Medulla oblongata (tissue), 1 donor: ENCODE results near the gene COX18.

Experiments
- DNase-seq: peaks from one replicate; pipeline ENCODE4 v3.0.0-alpha.2; 2015; ENCODE audit errors: extremely low spot score

Gene COX18

DNA sequence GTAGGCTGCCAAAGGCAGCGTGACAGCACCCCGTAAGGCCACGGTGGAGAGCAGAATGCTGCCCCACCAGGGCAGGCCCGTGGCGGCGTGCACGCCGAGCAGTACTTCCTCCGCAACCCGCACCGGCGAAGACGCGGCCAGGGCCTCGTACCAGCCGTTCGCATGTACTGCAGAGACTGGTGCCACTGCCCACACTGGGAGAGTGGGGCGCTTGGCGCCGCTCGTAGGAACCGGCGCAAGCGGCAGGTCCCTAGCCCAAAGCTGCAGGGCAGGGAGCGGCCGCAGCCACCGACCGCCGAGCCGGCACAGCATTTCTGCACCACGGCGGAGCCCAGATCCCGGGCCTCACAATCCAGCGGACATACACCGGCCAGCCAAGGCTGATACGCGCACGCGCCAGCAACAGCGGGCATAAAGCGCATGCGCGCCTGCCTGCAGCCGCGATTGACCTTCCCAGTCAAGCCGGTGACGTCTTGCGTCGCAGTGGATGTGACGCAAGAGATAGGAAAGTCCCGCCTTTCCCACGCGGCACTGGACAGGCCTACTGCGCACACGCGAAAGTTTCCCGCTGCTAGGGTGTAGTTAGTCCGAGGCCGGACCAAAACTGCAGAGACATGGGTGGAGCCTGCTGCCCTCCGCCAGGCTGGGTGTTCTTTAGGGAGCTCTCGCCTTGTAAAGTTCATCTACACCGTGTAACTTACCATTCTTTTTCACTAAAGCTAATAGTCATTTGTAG lies at the start of gene COX18:
Gene COX18 (minus strand): TSS at position 379 of the 736 bp plus-strand sequence. CDS start 67 bp downstream, at position 312.
- DNase-seq, result peak; percentile 99

GRCh38 chr4:73109493-73109892 lies 40.0 kb upstream of the COX18 start:
- DNase-seq, result no peak

DNA sequence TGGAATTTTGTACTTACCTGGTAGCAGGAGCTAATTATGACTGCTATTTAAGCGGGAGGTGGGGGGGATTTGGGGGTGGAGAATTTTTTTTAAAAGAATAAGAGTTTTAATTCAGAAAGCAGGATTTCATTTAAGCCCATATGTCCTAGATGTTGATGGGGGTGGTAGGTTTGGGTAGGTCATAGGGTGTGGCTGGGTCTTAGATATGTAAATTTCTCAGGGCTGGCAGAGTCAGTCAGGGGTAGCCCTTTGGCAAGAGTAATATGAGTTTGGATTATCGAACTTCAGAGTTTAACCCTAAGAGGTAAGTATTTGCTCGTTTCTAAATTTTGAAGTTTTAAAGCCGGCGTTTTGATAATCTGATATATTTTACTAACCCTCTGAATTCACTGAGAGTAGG lies 35.2 kb upstream of the COX18 start:
- no peak for DNase-seq

GRCh38 chr4:73103799-73104503 lies 34.4 kb upstream of the COX18 start:
- no peak for DNase-seq

- DNase-seq, result no peak
Measured at GRCh38 chr4:73099143-73099542, 29.6 kb upstream of the COX18 start.

DNA sequence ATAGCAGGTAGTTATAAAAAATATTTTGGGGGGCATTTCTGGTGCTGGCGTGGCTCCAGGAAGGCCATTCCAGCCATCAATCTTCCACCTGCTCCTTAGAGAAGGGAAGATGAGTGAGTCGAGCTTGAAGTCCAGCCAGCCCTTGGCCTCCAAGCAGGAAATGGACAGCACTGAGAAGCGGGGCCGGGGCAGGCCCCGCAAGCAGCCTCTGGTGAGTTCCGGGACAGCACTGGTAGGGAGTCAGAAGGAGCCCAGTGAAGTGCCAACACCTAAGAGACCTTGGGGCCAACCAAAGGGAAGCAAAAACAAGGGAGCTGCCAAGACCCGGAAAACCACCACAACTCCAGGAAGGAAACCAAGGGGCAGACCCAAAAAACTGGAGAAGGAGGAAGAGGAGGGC lies 29.2 kb upstream of the COX18 start:
- no peak for DNase-seq

GRCh38 chr4:73098016-73098415 lies 28.5 kb upstream of the COX18 start:
- no peak for DNase-seq

- DNase-seq, result no peak
Measured at GRCh38 chr4:73092868-73093267, 23.4 kb upstream of the COX18 start.

DNA sequence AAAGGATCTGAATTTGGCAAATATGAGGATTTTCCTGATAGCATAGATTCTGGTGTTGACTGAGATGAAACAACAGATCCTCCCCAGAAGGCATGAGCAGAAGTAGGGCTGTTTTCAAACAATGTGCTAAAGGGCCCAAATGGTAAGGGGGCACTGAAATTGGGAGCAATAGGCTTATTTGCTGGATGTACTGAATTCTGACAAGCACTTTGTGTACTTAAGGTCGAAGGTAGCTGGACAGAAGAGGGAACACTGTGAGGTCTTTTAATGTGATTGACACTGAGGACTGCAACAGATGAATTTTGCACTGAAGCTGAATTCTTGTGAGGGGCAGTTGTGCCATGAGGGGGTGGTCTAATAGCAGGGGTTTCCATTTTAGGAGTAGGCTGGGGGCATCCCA lies 21.2 kb upstream of the COX18 start:
- DNase-seq, result no peak

GRCh38 chr4:73087871-73088270 lies 18.4 kb upstream of the COX18 start:
- no peak for DNase-seq

GRCh38 chr4:73086095-73086868 lies 16.8 kb upstream of the COX18 start:
- DNase-seq, result no peak

GRCh38 chr4:73080789-73081188 lies 11.3 kb upstream of the COX18 start:
- no peak for DNase-seq

DNA sequence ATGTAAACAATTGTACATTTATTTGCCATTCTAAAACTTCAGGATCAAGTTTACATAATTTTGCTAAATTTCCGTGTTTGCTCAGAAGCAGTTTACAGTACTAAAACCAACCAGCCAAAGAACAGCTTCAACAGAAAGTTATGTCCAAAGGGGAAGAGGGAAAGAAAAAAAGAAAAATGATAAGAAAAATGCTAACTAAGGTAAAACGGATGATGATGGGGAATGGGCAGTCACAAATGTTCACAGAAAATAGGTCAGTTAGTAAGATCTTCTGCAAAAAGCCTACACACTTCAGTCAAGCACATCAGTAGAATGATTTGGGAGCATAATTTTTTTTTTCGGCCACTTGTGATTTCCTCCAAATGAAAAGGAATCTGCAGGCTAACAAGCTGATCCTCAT lies 6.3 kb upstream of the COX18 start:
- no peak for DNase-seq

GRCh38 chr4:73070074-73070390 lies 516 bp upstream of the COX18 start:
- no peak for DNase-seq

DNA sequence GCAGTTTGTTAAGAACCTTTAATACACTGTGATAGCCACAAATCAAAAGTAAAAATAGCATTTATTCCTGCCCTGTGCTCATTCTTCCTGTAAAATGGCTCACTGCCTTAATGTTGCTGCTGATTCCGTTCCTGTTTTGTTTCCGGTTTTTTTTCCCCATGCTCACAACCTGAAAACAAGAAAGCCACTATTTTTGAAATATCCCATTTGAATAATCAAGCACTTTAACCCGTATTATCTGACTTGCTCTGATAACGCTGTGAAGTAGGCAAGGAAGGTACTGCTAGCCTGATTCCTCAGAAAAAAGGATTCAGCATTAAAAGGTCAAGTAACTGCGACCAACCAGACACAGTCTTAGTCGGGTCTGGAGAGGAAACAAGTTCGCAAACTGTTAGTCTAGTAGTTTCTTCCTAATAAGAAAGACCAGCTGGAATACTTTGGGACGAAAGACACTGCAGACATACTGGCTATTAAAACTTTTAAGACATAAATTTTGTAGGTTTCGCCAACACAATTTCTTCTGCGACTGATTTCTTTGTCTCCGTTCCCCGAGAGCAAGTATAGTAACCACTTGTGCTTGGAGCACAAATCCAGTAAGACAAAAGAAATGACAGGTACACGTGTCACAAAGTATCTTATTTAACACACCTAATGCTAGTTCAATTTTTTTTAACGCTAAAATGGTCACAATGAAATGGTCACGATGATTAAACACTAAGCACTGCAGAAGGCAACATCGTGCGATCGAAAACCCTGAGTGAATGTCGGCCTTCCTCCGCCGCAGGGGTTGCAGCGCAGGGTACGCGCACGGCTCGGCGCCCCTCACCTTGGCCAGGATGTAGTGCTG lies 802 bp downstream of the COX18 start:
- peak; percentile 41 for DNase-seq

DNA sequence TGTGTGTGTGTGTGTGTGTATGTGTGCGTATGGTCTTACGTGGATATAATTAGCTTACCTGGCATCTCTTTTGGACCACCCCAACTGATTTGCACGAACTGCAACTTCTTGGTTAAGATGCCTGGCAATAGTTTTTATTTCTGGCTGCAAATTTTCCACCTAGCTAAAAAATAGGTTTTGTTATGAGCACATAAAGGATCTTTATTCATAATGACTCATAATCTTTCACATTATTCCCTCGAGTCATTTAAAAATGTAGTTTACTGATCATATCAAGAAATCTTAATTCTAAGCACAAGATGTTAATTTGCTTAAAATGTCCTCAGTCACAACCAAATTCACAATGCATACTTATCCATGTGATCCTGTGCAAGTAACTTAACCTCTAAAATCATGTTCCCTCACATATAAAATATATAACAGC lies 1.5 kb downstream of the COX18 start:
- no peak for DNase-seq

DNA sequence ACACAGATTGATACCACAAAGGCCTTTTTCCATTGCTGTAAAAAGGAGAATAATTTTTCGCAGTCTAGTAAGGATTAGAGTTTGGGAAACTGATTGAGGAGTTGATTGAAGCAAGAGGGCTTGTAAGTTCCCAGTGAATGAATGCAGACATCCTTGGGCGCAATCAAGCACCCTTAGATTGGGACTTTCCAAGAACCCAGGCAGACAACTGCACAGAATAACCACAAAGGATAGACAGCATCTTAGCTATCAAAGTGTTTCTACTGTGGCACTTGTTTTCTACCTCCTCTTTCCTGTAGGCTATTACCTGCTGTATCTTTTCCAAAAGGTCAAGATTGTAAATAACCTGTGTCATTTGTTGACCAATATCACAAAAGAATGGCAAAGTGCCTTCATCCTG lies 2.6 kb downstream of the COX18 start:
- DNase-seq, result no peak

- DNase-seq, result no peak
Measured at GRCh38 chr4:73066445-73066844, 3.1 kb downstream of the COX18 start.

DNA sequence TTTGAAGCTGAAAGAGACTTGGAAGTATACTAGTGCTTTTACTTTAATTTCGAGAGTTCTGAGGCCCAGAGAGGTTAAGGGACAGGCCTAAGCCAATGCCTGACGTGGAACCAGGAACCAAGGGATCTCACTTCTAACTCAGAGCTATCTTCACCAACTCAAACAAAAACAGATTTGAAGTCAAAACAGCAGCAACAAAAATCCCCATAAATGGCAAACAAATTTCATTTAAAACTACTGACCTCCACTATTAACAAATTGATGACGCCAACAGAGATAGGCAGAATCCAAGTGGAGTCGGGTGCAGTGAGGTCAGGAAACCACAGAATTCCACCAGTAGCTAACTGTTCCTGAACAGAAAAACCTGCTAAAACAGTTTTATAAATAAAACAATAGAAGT lies 5.0 kb downstream of the COX18 start:
- no peak for DNase-seq

- DNase-seq, result peak; percentile 45
Measured at GRCh38 chr4:73055241-73055897, 14.1 kb downstream of the COX18 start.

DNA sequence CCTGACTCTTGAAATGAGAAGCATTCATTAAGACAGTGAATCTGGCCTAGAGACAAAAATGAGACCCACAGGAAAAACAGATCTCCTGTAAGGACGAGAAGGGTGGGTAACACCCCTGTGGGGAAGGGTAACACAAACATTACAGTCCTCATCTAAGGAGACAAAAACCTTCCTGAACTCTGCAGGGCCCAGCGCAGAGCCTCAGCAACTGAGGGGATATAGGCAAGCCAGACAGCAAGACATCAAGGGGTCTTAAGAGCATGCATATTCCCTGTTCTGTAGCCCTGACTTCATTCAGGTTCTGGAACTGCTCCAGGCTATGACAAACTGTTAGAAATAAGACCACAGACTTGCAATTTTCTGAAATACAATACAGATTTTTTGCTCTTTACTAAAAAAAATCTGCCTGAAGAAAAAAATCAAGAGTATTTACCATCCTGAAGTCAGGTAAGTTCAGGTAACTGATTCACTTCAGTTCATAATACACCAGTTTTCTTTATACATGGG lies 15.5 kb downstream of the COX18 start:
- DNase-seq, result no peak
